Left renal cortex interstitium (tissue), 4 donors: ENCODE measurements around the gene ZNF627. TPM values are rescaled to one million over a fixed set of nuclear protein-coding genes. Genes with fewer than 3 reads are reported as not detected.
"Not testable (repeated sequence)": the region's sequence is repeated elsewhere in the genome, so short reads cannot be mapped to it uniquely, and the experiment has no call there.

ENCODE experiments used
- DNase-seq, 4 donors: peaks; one replicate each; pipeline ENCODE4 v3.0.0-alpha.2; 2013; ENCODE audit warnings: low read depth in 4 of 4, low spot score in 2 of 4, missing footprints in 1 of 4
- polyA plus RNA-seq, 4 donors: library from polyadenylated mRNA; unstranded; fragments of 120-200 nt; gene quantifications; one replicate each; pipeline ENCODE4 v1.2.1, GENCODE V29; 2013; ENCODE audit not compliant: insufficient read length in 4 of 4

The ZNF627 gene
- polyA plus RNA-seq, 4 donors = 37.8 to 51.9 (median 45.6) TPM

DNA sequence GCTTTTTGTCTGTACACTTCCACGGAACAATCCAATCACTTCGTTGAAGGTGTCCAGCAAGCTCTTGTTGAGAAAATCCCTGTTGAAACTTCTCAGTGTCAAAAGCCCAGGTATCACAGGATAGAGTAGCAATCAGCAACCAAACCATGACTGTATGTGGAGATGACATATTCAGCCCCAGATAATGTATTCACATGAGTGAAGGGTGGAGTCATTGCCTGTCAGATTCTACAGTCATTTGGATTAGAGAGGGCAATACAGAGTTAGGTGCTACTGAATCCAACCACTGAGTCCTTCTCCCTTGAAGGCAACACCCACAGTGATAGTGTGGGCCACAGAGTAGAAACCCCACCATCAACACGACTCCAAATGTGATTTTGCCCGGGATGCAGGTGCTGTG lies 23.3 kb downstream of the ZNF627 start:
- no peak for DNase-seq

DNA sequence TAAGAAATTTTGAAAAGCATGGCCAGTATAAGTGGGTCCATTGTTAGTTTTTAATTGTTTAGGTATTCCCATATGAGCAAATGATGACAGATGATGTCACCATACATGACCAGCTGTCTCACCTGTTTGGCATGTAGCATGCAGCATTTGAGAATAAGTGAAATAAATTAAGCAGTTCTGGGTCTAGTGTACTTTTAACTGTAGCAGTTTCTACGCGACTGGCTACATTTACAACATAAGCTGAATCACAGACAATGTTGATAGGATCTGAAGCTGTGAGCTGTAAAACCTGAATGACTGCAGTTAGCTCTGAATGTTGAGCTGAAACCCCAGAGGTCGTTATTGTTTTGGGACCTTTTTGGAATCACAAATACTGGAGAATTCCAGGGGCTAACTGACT lies 25.1 kb downstream of the ZNF627 start:
- DNase-seq = not testable (repeated sequence)

DNA sequence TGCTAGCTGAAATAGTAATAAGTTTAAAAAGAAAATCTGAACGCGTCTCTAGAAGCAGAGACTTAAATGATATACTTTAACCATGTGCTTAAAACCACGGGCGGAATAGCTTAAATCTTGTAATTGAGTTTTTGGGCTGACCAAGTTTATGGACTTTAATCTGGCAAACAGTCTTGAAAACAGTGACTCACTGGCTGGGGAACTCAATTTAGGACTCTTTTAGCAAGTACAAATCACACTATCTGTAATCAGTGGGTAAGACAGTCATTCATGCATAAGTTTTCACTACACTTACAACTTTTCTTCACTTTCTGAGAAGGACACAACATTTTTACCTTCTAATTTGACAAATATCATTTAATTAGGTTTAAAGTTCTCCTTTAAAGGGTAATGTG lies 26.8 kb downstream of the ZNF627 start:
- DNase-seq = peak in 2 of 4 donors; percentile 8 to 25

DNA sequence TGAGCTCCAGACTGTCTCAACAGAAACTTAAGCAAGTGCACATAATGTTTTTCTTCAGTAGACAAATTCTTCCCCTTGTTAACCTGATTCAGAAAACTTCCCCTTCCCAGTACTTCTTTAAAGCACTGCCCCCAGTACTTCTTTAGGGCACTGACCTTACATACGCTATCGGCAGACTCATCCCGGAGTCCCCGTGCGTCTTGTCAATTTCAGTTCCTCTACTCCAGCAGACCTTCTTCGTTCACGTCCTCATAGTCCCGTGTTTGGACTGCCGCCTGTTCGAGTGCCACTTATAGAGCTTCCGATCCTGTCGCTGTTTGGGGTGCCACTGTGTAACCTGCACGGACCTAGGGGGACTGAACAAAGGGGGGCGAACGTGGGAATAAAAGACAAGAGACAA lies 29.0 kb downstream of the ZNF627 start:
- no peak for DNase-seq

DNA sequence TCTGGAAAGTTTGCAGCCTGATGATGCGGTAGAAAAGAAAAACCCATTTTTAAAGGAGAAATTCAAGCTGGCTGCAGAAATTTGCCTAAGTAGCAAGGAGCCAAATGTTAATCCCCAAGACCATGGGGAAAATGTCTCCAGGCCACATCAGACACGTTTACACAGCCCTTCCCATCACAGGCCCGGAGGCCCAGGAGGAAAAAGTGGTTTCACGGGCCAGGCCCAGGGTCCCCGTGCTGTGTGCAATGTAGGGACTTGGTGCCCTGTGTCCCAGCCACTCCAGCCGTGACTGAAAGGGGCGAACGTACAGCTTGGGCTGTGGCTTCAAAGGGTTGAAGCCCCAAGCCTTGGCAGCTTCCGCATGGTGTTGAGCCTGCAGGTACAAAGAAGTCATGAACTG lies 35.9 kb downstream of the ZNF627 start:
- DNase-seq = no peak

DNA sequence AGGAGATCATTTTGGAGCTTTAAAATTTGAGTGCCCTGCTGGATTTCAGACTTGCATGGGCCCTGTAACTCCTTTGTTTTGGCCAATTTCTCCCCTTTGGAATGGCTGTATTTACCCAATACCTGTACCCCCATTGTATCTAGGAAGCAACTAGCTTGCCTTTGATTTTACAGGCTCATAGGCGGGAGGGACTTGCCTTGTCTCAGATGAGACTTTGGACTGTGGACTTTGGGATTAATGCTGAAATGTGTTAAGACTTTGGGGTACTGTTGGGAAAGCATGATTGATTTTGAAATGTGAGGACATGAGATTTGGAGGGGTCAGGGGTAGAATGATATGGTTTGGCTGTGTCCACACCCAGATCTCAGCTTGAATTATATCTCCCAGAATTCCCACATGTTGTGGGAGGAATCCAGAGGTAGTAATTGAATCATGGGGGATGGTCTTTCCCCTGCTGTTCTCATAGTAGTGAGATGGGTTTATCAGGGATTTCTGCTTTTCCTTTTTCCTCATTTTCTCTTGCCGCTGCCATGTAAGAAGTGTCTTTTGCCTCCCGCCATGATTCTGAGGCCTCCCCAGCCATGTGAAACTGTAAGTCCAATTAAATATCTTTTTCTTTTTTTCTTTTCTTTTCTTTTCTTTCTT lies 36.9 kb downstream of the ZNF627 start:
- not testable (repeated sequence) for DNase-seq

DNA sequence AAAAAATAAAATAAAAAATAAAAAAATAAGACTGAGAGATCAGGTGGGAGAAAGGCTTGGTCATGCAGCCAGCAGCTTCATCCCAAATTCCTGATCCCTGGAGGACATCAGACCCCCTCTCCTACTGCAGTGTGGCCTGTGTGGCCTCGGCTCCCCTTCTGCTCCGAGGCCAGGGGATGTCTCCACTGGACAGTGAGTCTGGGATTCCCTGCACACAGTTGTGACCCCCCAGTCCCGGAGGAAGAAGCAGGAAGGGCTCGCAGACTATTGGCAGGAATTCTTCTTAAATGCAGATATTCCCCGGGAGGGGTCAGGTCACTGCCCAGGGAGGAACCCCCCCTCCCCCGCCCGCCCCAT lies 41.9 kb downstream of the ZNF627 start:
- no peak for DNase-seq

DNA sequence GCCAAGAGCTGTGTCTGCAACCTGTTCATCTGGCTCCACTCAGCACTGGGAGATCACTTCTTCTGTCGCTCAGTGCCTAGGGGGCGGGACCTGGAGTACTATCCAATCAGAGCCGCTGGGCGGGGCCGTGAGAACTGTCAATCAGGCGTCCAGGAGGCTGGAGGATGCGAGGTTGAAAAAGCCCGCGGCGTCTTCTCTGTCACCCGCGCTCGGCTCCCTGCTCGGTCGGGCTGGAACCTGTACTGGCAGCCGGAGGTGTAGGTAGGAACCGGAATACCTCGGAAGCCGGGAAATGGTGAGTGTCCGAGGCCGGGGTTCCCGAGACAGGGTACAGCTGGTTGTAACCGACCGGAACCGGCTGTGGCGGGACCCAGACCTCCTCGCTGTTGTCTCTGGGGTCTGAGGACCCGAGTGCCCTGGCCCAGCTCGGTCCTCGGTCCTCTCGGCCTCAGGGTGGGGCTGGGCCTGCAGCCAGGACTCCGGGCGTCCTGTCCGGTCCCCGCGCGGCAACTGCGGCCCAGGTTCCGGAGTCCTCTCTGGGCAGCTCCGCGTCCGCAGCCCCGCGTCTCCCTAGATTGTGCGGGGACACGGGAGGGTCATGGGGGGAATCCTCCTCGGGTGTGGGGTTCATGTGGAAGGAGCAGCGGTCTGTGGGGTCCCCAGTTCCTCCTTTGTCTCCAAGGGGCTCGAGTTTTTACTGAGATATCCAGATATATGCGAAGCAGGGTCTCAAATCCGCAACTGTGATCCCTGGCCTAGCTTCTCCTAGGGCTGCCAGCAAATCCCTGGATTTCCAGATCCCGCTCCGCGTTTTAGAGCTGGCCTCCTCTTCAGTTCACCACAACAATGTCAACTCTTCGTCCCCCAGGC lies 42.6 kb downstream of the ZNF627 start:
- DNase-seq = peak; percentile 81 to 97 (median 87)

DNA sequence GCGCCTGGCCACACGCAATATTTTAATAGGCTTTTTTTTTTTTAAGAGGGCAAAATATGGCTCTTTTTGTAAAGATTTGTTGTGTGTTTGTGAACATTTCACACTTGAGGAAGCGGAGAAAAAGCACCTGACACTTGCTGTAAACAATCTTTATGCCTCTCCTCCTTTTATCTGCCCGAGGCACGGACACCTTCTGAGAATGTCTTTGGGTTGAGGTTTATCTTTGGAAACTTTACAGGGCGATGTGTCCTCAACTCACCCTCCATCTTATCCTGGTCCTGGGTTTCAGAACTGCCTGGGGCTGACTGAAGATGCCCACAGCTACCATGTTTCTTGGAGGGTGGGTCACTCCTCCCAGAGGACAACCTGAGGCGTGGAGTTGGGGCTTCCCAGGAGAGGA lies 44.0 kb downstream of the ZNF627 start:
- no peak for DNase-seq

DNA sequence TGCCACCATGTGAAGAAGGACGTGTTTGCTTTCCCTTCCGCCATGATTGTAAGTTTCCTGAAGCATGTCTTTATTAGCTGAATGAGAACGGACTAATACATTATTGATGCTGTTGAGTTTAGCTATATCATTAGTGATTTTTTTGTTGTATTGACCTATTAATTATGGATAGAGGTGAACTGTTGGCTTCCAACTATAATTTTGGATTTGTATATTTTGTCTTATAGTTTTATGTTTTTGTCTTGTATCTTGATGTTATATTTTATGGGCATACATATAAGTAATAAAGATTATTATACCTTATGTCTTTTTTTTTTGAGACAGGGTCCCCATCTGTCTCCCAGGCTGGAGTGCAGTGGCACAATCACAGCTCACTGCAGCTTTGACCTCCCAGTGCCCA lies 45.6 kb downstream of the ZNF627 start:
- DNase-seq = no peak

DNA sequence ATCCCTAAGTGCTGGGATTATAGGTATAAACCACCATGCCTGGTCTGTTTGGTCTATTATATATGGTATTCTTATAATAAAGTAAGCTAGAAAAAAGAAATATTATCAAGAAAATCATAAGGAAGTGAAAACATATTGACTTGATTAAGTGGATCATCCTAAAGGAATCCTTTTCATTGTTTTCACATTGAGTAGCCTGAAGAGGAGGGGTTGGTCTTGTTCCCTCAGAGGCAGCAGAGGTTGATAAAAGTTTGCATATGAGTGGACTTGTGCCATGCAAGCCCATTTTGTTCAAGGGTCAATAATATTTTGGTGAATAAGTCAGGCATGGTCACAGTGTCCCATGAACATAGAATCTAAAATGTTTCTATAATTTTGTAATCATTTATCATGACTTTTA lies 52.7 kb downstream of the ZNF627 start:
- DNase-seq = no peak

DNA sequence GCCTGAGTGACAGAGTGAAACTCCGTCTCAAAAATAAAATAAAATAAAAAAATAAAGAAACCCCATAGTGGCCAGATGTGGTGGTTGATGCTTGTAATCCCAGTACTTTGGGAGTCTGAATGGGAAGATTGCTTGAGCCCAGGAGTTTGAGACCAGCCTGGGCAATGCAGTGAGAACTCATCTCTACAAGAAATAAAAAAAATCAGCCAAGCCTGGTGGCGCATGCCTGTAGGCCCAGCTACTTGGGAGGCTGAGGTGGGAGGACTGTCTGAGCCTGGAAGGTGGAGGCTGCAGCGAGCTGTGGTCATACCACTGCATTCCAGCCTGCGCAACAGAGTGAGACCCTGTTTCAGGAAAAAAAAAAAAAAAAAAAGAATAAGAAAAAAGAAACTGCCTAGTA lies 53.8 kb downstream of the ZNF627 start:
- DNase-seq = no peak

DNA sequence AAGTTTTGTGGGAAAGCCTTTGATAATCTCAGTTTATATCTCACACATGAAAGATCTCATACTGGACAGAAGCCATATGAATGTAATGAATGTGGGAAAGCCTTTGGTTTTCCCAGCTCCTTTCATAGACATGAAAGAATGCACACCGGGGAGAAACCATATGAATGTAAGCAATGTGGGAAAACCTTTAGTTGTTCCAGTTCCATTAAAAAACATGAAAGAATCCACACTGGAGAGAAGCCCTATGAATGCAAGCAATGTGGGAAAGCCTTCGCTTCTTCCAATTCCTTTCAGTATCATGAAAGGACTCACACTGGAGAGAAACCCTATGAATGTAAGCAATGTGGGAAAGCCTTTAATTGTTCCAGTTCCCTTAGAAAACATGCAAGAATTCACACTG lies 54.8 kb downstream of the ZNF627 start:
- DNase-seq = no peak

DNA sequence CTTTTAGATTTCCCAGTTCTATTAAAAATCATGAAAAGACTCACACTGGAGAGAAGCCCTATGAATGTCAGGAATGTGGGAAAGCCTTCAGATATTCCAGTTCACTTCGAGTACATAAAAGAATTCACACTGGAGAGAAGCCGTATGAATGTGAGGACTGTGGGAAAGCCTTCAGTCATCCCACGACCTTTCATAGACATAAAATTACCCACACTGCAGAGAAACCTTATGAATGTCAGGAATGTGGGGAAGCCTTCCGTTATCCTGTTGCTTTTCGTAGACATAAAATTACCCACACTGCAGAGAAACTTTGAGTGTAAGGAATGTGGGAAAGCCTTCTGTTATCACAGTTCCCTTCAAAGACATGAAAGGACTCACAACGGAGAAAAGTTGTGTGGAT lies 55.2 kb downstream of the ZNF627 start:
- DNase-seq = no peak

DNA sequence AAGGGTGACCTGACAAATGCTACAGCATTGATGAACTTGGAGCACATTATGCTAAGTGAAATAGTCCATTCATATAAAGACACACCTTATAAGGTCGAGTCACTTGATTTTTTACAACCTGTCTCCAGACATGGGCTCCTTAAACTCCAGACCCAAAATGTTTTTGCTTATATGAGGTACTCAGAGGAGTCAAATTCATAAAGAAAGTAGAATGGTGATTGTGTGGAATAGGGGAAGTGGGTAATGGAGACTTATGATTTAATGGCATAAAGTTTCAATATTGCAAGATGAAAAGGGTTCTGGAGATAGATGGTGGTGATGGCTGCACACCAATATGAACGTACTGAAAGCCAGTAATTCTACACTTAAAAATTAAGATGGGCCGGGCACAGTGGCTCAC lies 59.3 kb downstream of the ZNF627 start:
- DNase-seq = no peak

DNA sequence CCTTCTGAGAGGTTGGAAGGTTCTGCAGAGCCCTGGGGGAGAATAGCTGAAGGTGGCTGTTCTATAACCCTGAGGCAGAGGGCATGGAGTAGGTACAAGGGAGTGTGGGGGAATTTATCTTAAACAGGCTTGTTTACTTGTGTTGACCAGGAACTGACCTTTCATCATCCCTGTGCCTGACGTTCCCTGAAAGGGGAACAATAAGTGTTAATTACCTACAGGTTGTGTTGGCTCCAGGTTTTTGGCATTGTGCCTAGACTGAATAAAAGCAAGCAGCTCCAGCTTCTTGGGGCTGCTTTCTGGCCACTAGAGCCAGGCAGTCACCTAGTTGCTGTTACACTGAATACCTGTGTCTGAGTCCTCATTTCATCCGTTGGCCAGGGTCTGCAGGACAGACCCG lies 60.0 kb downstream of the ZNF627 start:
- DNase-seq = no peak

DNA sequence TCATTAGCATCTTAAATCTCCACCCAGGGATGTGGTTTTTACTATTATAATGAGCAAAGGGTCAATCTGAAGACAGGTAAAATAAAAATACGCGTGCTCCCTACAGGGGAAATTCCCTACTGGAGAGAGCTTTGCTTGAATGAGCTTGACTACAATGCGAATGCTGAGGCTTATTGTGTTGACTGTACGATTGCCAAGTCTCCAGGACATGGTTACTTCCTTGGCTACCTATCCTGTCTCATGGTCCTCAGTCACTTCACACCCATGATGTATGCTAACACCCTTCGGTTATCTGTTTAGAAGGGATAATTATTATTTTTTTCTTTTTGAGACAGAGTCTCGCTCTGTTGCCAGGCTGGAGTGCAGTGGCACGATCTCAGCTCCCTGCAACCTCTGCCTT lies 61.7 kb downstream of the ZNF627 start:
- no peak for DNase-seq

DNA sequence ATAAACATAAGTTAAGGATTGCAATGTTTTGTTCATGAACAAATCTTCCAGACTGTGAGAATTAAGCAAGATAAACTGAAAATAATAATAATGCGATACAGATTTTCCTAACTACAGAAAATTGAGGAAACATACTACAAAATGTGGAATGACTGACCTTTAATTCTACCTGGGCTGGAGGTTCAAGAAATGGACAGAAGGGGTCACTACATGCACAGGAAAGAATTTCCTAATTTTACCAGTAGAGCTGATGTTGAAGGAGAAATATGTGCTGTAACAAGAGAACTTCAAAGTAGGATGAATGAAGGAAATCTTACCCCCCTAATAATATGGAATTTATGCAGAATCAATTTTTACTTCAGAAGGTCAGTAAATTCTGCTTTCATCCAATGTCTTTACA lies 62.3 kb downstream of the ZNF627 start:
- DNase-seq = no peak

DNA sequence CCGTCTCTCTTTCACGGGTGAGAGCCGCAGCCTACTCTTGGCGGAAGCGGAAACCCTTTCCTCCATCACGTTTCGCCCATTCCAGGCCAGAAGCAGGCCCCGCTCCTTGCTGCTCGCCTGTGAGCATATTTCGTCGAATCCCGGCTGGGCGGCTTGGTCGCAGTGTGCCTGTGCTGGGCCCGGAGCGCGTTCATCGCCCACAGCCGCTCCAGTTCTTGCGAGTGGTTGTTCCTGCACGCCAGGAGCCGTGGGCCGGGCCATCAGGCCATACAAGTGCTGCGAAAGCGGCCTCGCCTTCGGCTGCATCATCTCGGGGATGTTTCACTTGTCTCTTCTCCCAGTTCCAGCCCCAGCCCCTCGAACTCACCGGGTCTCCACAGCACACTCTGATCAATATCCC lies 65.0 kb downstream of the ZNF627 start:
- DNase-seq = no peak

DNA sequence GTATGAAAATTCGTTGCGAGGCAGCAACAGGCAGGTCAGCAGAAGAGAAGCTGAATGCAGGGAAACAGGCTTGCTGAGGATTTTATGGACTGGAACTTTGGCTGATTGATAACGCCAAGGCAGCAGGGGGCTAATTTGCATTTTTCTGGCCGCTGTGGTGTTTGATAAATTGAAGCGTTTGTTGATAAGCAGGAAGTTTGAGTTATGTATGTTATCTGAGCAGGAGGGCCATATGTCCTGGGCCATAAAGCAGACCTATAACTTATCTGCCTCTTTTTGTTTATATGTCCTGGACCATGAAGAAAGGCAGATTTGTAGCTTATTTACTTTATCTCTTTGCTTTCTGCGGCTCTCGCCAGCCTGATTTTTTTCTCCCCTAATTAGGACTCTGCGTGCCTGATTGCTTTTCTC lies 65.9 kb downstream of the ZNF627 start:
- DNase-seq = no peak
